Hematopoietic multipotent progenitor cell treated with erythropoietin and hydrocortisone succinate and interleukin-3 and kit ligand, for 15 days (in vitro differentiated cells): ENCODE results near the gene GSN.

Experiments used
- DNase-seq: peaks from one replicate; pipeline ENCODE4 v3.0.0-alpha.2; 2015; ENCODE audit warnings: low spot score

Gene GSN

GRCh38 chr9:121372239-121373010 lies 104.5 kb downstream of the GSN start:
- DNase-seq, result no peak

DNA sequence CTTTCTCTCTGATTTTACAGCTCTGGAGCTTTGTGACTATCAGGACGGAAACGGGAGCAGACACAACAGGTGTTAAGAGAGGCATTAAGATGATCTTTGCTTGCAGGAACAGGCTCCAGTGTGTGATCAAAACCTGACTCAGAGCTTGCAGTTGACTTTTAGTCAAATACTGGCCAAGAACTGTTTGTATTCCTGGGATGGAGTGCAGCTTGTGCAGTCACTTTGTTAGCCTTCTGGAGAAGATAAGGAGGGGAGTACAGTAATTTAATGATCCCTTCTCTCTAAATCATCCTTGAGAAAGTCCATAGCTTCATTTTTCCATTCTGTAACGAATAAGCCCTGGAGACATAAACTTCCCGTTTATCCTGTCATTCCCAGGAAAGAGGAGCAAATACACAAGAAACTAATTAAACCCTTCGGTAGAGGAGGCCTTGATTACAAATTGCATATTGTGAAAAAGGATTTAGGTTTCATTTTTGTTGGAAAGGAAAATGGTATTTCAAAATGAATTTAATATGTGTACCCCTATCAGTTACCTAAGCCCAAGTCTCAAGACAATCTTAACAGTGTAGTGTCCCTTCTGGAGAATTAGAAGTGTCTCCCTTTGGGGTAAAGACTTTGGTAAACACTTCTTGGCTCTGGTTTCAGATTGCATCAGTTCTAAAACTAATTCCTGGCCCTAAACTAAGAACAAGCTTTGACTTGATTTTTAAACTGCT lies 105.2 kb downstream of the GSN start:
- DNase-seq, result peak; percentile 74

- peak; percentile 75 for DNase-seq
Measured at GRCh38 chr9:121376214-121376830, 108.4 kb downstream of the GSN start.

- no peak for DNase-seq
Measured at GRCh38 chr9:121380846-121381245, 112.9 kb downstream of the GSN start.
